ENCODE measurements around the gene PTPN2.

PTPN2 gene

GRCh38 chr18:12862467-12862866 lies 21.6 kb downstream of the PTPN2 start:
- POLR2A ChIA-PET = interaction anchor here (3.5 kb wide), 1 partner anchor 21 kb away, joined by 32 read pairs; the partner anchor contains the start of gene PTPN2
- Histone ChIP-seq H3K4me3 (ENCODE audit: low read depth, low read length) (no peak overlapping the region), H3K27ac (ENCODE audit: extremely low read depth, low read depth, low read length) (no peak overlapping the region), H3K9me3 (ENCODE audit: control insufficient read depth, insufficient read depth, low read depth, low read length) (no peaks in the 10 kb centered on the region), H3K36me3 (ENCODE audit: control insufficient read depth in 2 of 2, insufficient read depth in 1 of 2, low read length in 2 of 2) (no peaks in the 10 kb centered on the region; a peak in 1 of 3 replicates), H3K4me1 (ENCODE audit: control insufficient read depth, insufficient read depth, low read length) (peaks cover 16% of the 10 kb centered on the region)
- CTCF ChIA-PET = interaction anchor here (0.6 to 1.1 kb wide), 3 partner anchors 118 to 212 kb away, joined by 3 read pairs; no protein-coding TSS in a partner anchor
- TF ChIP-seq ZNF449 (tag by site-specific recombination; IDR thresholded peaks at IDR 0.05) (peak; percentile 58; the same call in 1 of the 2 replicates), ZNF335 (tag by site-specific recombination; conservative IDR thresholded peaks at IDR 0.05) (peak; percentile 51), ZIC2 (tag by site-specific recombination; IDR thresholded peaks at IDR 0.05) (no peak)

GRCh38 chr18:12861637-12862036 lies 22.4 kb downstream of the PTPN2 start:
- POLR2A ChIA-PET = interaction anchor here (3.5 kb wide), 1 partner anchor 22 kb away, joined by 32 read pairs; the partner anchor contains the start of gene PTPN2
- TF ChIP-seq OSR2 (tag by site-specific recombination; IDR thresholded peaks at IDR 0.05) (no peak), SP7 (tag by site-specific recombination; IDR thresholded peaks at IDR 0.05) (no peak), ZNF768 (tag by site-specific recombination; IDR thresholded peaks at IDR 0.05) (no peak), ZNF302 (tag by site-specific recombination; IDR thresholded peaks at IDR 0.05; ENCODE audit: low read depth) (no peak), ZNF776 (tag by site-specific recombination; IDR thresholded peaks at IDR 0.05; ENCODE audit: borderline replicate concordance) (no peak), ZNF10 (tag by site-specific recombination; IDR thresholded peaks at IDR 0.05) (no peak), YY2 (tag by site-specific recombination; IDR thresholded peaks at IDR 0.05) (no peak), KLF17 (tag by site-specific recombination; IDR thresholded peaks at IDR 0.05) (no peak)
- Histone ChIP-seq H3K4me1 (ENCODE audit: control insufficient read depth, insufficient read depth, low read length) (peaks cover 16% of the 10 kb centered on the region), H3K27ac (ENCODE audit: extremely low read depth, low read depth, low read length) (no peak overlapping the region), H3K4me3 (ENCODE audit: low read depth, low read length) (no peak overlapping the region), H3K36me3 (ENCODE audit: control insufficient read depth in 2 of 2, insufficient read depth in 1 of 2, low read length in 2 of 2) (no peaks in the 10 kb centered on the region; a peak in 1 of 3 replicates), H3K9me3 (ENCODE audit: control insufficient read depth, insufficient read depth, low read depth, low read length) (no peaks in the 10 kb centered on the region)
- CTCF ChIA-PET = interaction anchor here (0.7 to 1.4 kb wide), 2 partner anchors 73 to 146 kb away, joined by 3 read pairs; no protein-coding TSS in a partner anchor

- Histone ChIP-seq H3K36me3 (ENCODE audit: control insufficient read depth in 2 of 2, insufficient read depth in 1 of 2, low read length in 2 of 2) (no peaks in the 10 kb centered on the region; a peak in 1 of 3 replicates), H3K27ac (ENCODE audit: extremely low read depth, low read depth, low read length) (no peak overlapping the region), H3K9me3 (ENCODE audit: control insufficient read depth, insufficient read depth, low read depth, low read length) (no peaks in the 10 kb centered on the region), H3K4me3 (ENCODE audit: low read depth, low read length) (no peak overlapping the region), H3K4me1 (ENCODE audit: control insufficient read depth, insufficient read depth, low read length) (peaks cover 16% of the 10 kb centered on the region)
- CTCF ChIA-PET = interaction anchor here (0.6 kb wide), 1 partner anchor 10 kb away, joined by 5 read pairs; no protein-coding TSS in a partner anchor
- TF ChIP-seq SP2 (tag by site-specific recombination; IDR thresholded peaks at IDR 0.05) = no peak
- no peak for TF ChIP-seq HOXA7 (CRISPR knock-in tag; IDR thresholded peaks at IDR 0.05; ENCODE audit: borderline replicate concordance)
- no peak for TF ChIP-seq ZBTB7A (tag by site-specific recombination; IDR thresholded peaks at IDR 0.05; ENCODE audit: low read depth)
- no peak for TF ChIP-seq ZNF585B (tag by site-specific recombination; IDR thresholded peaks at IDR 0.05)
- TF ChIP-seq ZNF175 (tag by site-specific recombination; IDR thresholded peaks at IDR 0.05) = no peak
- no peak for TF ChIP-seq PRDM10 (tag by site-specific recombination; IDR thresholded peaks at IDR 0.05)
- no peak for TF ChIP-seq ZNF114 (tag by site-specific recombination; IDR thresholded peaks at IDR 0.05)
- no peak for TF ChIP-seq PBX3 (CRISPR knock-in tag; IDR thresholded peaks at IDR 0.05)
- no peak for TF ChIP-seq ZNF16 (tag by site-specific recombination; IDR thresholded peaks at IDR 0.05; ENCODE audit: low read depth)
- no peak for TF ChIP-seq ZIC2 (tag by site-specific recombination; IDR thresholded peaks at IDR 0.05)
- no peak for TF ChIP-seq ZBTB48 (tag by site-specific recombination; IDR thresholded peaks at IDR 0.05)
- POLR2A ChIA-PET = no interaction called here
These were observed 23.5 kb downstream of the PTPN2 start for GRCh38 chr18:12860530-12860929.
